ENCODE measurements around the gene NTNG2.
A peak's percentile ranks its signal among the peaks of the same experiment; 100 is the strongest.

The NTNG2 gene

GRCh38 chr9:132155568-132155895 lies 6.3 kb upstream of the NTNG2 start:
- no peak for TF ChIP-seq ZNF274 (IDR thresholded peaks at IDR 0.05; ENCODE audit: low read depth, low read length)
- no peak overlapping the region for H3K4me3 ChIP-seq (ENCODE audit: low read length)

- no peak for TF ChIP-seq ZNF274 (IDR thresholded peaks at IDR 0.05; ENCODE audit: low read depth, low read length)
- H3K4me3 ChIP-seq (ENCODE audit: low read length): no peak overlapping the region
These were observed 5.6 kb upstream of the NTNG2 start for GRCh38 chr9:132156262-132156661.

DNA sequence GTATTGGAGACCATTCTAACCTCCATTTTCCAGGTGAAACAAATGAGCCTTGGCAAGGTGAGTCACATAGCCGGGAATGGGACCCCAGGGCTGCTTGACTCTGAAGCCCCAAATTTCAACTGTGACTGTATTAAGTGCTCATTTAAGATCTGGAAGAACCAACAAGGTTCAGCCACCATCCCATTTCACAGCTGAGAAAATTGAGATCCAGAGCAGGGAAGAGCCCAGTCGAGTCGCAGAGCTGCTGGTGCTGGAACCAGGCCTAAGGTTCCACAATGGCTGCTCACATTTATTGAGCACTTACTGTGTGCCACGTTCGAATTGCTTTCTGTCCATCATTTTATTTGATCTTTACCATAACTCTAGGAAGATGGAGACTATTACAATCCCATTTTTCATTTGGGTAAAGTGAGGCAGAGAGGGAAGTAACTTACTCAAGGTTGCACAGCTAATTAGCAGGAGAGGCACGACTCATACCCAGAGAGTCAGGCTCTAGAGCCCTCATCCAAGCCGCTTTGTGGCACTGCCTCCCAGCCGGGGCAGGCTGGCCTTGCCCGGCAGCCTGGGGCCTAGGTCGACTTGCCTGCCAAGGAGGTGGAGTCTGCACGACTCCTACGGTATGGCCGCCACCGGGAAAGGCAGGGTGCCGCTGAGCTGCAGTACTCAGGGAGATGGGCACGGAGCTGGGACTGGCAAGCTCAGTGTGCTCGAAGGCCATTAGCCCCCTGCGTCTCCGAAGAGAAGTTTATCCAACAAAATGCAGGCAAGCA lies 4.3 kb upstream of the NTNG2 start:
- no peak overlapping the region for H3K4me3 ChIP-seq (ENCODE audit: low read length)
- TF ChIP-seq ZNF274 (IDR thresholded peaks at IDR 0.05; ENCODE audit: low read depth, low read length): no peak

- peak overlapping the region; percentile 57; the same call in 1 of the 2 replicates for H3K4me3 ChIP-seq (ENCODE audit: low read length)
- no peak for TF ChIP-seq ZNF274 (IDR thresholded peaks at IDR 0.05; ENCODE audit: low read depth, low read length)
These were observed 786 bp upstream of the NTNG2 start for GRCh38 chr9:132160802-132161742.

DNA sequence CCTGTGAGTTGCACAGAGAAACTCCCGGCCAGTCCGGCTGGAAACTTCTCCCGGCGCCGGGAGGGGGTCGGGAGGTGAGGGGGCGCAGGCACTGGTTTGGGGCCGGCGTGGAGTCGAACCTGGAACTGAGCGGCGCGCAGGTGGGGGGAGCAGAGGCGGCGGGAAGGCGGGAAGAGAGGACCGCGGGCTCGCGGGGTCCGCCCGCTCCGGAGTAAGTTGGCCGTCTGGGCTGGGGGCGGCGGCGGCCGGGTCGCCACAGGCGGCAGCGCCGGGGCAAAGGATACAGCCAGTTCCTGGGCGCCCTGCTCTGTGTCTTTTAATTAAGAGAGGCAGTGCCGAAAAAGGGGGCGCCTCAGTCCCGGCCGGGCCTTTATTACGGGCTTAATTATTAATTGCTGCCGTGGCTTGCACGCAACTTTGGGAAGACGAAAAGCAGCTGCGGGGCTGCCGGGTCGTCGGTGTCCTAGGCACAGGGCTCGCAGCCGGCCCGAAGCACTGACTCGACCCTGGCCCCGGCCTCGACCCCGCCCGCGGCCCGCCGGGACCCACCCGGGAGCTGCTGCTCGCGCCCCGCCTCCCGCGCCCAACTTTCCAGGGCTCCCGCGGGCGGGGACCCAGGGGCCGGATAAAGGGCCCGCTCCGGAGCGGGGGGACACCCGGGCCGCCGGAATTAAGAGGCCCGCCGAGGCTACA lies 1.1 kb downstream of the NTNG2 start:
- H3K4me3 ChIP-seq (ENCODE audit: low read length): peak overlapping the region; percentile 64
- no peak for TF ChIP-seq ZNF274 (IDR thresholded peaks at IDR 0.05; ENCODE audit: low read depth, low read length)

- H3K4me3 ChIP-seq (ENCODE audit: low read length): no peak overlapping the region
- no peak for TF ChIP-seq ZNF274 (IDR thresholded peaks at IDR 0.05; ENCODE audit: low read depth, low read length)
These were observed 1.6 kb downstream of the NTNG2 start for GRCh38 chr9:132163457-132163875.

DNA sequence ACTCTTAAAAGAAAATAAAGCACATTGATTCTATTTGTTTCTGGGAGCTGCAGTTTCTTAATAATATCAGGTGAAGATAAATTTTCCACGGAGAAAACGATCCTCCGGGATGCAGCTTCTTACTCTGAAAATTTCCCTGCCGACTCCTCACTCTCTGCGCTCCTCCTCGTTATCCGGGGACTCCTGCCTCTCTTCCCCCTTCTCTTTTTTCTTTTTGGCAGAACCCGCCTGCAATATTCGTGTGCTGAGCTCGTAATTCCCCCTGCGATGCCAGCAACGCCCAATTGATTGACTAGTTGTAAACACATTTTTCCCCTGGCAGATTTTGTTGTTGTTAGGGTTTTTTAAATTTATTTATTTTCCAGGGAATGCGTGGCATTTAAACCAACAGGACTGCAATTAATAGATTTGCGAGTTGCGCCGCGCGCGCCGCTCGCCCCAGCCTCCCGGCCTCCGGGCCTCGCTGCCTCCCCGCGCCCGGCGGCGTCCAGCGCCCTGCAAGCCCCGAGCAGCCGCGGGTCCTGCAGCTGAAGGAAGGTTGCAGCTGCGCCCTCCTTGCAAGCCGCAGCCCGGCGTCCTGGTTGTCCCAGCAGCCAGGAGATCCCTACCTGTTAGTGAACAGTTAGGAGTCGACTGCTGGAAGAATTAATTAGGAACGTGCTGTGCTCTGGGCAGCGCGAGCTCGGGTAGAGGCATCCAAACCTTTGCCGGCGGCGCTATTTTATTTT lies 2.2 kb downstream of the NTNG2 start:
- H3K4me3 ChIP-seq (ENCODE audit: low read length): no peak overlapping the region
- no peak for TF ChIP-seq ZNF274 (IDR thresholded peaks at IDR 0.05; ENCODE audit: low read depth, low read length)

DNA sequence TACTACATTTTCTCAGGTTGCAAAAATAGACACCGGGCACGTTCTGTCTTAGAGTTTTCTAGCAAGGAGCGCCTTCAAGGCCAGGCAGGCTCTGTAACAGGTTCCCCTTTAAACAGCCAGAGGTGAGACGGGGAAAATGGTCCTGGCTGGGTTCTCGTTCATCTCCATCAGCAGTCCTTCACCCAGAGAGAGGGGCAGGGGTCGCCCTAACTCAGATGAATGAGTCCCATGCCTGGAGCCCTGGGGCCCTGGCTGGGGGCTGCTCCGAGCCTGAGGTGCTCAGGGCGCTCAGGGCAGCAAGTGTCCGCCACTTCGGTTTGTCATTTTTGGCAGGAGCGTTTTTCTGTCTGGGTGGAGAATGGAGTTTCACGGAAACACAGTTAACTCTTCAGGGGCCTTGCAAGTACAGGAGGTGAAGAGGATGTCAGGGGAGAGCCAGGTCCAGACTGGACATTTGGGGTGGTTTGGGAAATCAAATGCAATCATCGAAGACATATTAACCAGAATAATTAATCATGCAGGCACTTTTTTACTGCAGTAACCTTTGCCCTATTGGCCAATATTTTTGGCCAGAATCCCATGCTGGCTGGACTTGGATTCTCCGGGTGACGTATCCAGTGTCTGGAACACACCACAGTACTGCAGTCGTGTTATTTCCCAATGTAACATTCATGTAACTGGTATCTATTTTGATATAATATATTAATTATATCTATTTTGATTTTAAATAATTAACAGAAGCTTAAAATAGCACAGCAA lies 2.9 kb downstream of the NTNG2 start:
- no peak overlapping the region for H3K4me3 ChIP-seq (ENCODE audit: low read length)
- no peak for TF ChIP-seq ZNF274 (IDR thresholded peaks at IDR 0.05; ENCODE audit: low read depth, low read length)

- no peak overlapping the region for H3K4me3 ChIP-seq (ENCODE audit: low read length)
- no peak for TF ChIP-seq ZNF274 (IDR thresholded peaks at IDR 0.05; ENCODE audit: low read depth, low read length)
These were observed 4.7 kb downstream of the NTNG2 start for GRCh38 chr9:132166599-132166998.

- TF ChIP-seq ZNF274 (IDR thresholded peaks at IDR 0.05; ENCODE audit: low read depth, low read length): no peak
- no peak overlapping the region for H3K4me3 ChIP-seq (ENCODE audit: low read length)
These were observed 5.3 kb downstream of the NTNG2 start for GRCh38 chr9:132167192-132167591.

DNA sequence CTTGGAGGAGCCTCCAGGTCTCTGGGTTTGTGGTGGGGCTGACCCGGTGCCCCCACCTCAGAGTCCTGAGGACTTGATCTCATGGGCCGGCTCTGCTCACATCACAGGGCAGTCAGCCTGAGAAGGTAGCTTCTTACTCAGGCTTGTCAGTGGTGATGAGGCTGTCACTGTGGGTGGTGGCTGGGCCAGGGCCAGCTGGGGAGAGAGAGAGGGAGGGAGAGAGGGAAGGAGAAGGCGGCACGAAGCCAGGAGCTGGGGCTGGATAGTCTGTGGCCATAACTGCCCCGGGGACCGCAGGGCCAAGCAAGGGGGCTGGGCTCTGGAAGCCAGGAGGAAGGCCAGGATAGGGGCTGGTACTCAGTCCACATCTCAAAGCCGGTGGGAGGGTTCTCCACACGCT lies 6.5 kb downstream of the NTNG2 start:
- no peak for TF ChIP-seq ZNF274 (IDR thresholded peaks at IDR 0.05; ENCODE audit: low read depth, low read length)
- no peak overlapping the region for H3K4me3 ChIP-seq (ENCODE audit: low read length)

DNA sequence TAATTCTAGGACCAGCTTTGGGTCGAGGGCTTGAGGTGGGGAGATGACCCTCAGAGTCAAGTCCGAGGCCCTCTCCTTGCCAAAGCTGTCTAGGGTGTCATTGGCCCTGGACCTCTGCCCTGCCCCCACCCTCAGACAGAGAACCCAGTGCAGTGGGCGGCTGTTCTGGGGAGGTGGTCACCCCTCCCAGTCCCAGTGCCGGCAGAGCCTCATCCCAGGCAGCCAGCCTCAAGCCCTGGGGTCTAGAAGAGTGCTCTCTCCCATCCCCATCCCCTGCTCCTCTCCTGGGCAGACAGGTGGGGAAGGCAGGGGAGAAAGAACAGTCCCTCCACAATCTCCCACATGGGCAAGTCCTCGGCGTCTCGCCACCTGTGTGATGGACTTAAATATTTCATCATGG lies 7.0 kb downstream of the NTNG2 start:
- TF ChIP-seq ZNF274 (IDR thresholded peaks at IDR 0.05; ENCODE audit: low read depth, low read length): no peak
- H3K4me3 ChIP-seq (ENCODE audit: low read length): no peak overlapping the region
